Loucy (cell line): ENCODE results near the gene ANAPC5.

Experiments
- CTCF ChIP-seq: fragments of 200-600 bp; sonication (generic); conservative IDR thresholded peaks from 2 replicates; pipeline ENCODE4 v1.5.1; 2014; ENCODE audit warnings: mild to moderate bottlenecking, antibody characterized with exemption, low read length
- EZH2phosphoT487 ChIP-seq: fragments of 200-600 bp; IDR thresholded peaks from 2 replicates; pipeline ENCODE4 v1.6.1; 2018; ENCODE audit warnings: antibody characterized with exemption, mild to moderate bottlenecking, moderate library complexity, borderline replicate concordance

GRCh38 chr12:121383601-121384021 lies 31.4 kb upstream of the ANAPC5 start:
- TF ChIP-seq CTCF: peak; percentile 46
- TF ChIP-seq EZH2phosphoT487: no peak
